Measurements from ENCODE around the gene ZC3HAV1. TPM values are rescaled to one million over a fixed set of nuclear protein-coding genes. Genes with fewer than 3 reads are reported as not detected.
"Not testable (repeated sequence)": the region's sequence is repeated elsewhere in the genome, so short reads cannot be mapped to it uniquely, and the experiment has no call there.

The ZC3HAV1 gene
- polyA plus RNA-seq, 2 donors, result 7.6 TPM

DNA sequence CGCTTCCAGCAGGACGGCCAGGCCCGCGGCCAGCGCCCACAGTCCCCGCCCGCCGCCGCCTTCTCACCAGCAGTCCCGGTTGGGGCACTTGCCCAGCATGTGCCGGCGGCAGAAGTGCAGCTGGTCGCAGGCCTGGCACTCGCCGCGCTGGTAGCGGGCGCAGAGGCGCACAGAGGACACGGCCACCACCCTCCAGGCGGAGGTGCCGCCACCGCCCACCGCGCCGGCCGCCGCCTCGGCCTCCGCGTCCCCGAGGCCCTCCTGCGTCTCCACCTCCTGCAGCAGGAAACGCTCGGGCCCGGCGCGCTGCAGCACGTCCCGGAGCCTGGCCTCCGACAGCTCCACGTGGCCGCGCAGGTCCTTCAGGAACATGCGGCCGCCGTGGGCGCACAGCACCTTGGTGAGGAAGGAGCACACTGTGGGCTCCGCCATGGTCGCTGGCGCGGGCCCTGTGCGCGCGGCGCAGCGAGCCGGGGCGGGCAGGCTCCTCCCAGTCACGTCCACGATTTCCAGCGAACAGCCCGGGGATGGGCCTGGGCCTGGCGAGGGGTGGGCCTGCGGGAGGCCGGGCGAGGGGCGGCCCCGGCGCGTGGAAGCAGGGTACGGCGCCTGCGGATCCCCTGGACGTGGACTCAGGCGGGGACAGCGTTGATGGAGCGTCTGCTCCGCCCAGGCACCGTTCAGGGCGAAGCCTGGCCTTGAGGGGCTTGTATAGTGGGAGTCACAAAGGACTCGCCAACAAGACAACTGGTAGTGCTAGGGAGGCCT is 73.8 kb downstream of the ZC3HAV1 start, which contains the start of gene ZC3HAV1L:
Gene ZC3HAV1L (minus strand): TSS at position 457 of the 768 bp plus-strand sequence. CDS start 25 bp downstream, at position 432.
- peaks cover 5 to 11% of the 10 kb centered on the region in 2 donors for H3K4me1 ChIP-seq (ENCODE audit: control insufficient read depth in 2 of 2, insufficient read depth in 2 of 2, low read length in 1 of 2)
- H3K4me3 ChIP-seq (ENCODE audit: low read depth in 1 of 2, low read length in 2 of 2), result peak within 1 kb of the TSS; percentile 73 to 93
- peaks cover 0 to 2% of the 10 kb centered on the region in 2 donors for H3K36me3 ChIP-seq (ENCODE audit: control insufficient read depth in 2 of 2, insufficient read depth in 2 of 2, low read length in 1 of 2)
- WGBS, 2 donors, result 1 to 2% methylated on average over 61 to 82 of the region's 82 CpGs
- no peaks in the 10 kb centered on the region for H3K27me3 ChIP-seq (ENCODE audit: control insufficient read depth in 1 of 2, insufficient read depth in 2 of 2, low read length in 2 of 2)
- no peaks in the 10 kb centered on the region for H3K9me3 ChIP-seq (ENCODE audit: control insufficient read depth in 2 of 2, insufficient read depth in 1 of 2, low read depth in 1 of 2, low read length in 1 of 2)
- peak within 1 kb of the TSS; percentile 85 to 86 for H3K27ac ChIP-seq (ENCODE audit: low read depth in 2 of 2, low read length in 1 of 2)

DNA sequence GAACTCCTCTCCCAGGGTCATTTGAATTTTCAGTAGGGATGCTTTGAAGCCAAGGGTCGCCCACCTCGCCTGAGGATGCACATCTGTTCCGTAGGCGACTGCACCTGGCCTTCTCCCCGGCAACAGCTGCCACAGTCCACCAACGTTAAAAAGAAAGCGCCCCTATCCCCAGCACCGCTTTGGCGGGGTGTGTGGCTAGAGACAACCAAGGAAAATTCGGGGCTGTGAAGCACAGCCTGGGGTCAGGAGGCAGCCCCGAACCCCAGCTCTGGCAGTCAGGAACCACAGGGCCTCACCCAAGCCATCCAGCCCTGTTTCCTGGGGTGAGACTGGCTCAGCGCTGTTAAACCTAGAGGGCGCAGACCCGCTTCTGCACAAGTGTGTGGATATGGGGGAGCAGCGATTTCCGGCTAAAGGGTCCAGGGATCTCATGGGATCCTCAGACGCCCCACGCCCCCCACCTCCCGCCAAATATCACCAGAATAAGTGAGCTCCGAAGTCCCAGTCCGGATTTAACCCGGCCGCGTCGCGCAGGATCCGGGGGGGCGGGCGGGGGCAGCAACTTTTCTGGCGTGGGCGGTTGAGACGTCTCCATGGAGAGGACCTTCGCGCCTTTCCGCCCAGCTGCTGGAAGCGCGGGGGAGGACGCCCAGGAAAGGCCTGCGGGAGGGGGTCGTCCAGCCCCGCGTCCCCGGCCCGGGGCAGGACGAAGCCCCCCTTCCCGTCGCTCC is 74.5 kb downstream of the ZC3HAV1 start:
- peak overlapping the region; percentile 85 to 86 for H3K27ac ChIP-seq (ENCODE audit: low read depth in 2 of 2, low read length in 1 of 2)
- no peaks in the 10 kb centered on the region for H3K27me3 ChIP-seq (ENCODE audit: control insufficient read depth in 1 of 2, insufficient read depth in 2 of 2, low read length in 2 of 2)
- peak overlapping the region; percentile 73 to 93 for H3K4me3 ChIP-seq (ENCODE audit: low read depth in 1 of 2, low read length in 2 of 2)
- peaks cover 5 to 11% of the 10 kb centered on the region in 2 donors for H3K4me1 ChIP-seq (ENCODE audit: control insufficient read depth in 2 of 2, insufficient read depth in 2 of 2, low read length in 1 of 2)
- WGBS, 2 donors, result 7% methylated on average over 41 to 47 of the region's 47 CpGs
- no peaks in the 10 kb centered on the region for H3K9me3 ChIP-seq (ENCODE audit: control insufficient read depth in 2 of 2, insufficient read depth in 1 of 2, low read depth in 1 of 2, low read length in 1 of 2)
- peaks cover under 1 to 2% of the 10 kb centered on the region in 2 donors for H3K36me3 ChIP-seq (ENCODE audit: control insufficient read depth in 2 of 2, insufficient read depth in 2 of 2, low read length in 1 of 2)

DNA sequence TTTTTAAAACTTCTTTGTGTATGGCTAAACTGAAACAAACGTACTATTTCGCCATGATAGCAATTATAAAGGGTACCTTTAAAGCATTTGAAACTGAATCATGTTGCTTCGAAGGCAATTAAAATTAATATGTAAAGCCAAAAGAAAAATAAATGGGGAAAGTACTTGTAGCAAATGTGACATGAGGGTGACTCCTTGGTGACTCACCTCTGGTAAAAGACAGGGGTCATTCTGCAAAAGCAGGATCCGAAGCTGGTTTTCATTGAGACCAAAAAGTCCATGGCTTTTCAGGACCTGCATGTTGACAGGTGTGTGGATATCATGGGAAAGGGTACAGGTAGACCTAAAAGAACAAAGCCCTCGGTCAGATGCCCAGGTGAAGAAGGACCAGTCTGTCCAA is 75.2 kb downstream of the ZC3HAV1 start:
- H3K27ac ChIP-seq (ENCODE audit: low read depth in 2 of 2, low read length in 1 of 2), result no peak overlapping the region
- H3K4me3 ChIP-seq (ENCODE audit: low read depth in 1 of 2, low read length in 2 of 2), result peak overlapping the region in 1 of 2 donors; percentile 73
- H3K9me3 ChIP-seq (ENCODE audit: control insufficient read depth in 2 of 2, insufficient read depth in 1 of 2, low read depth in 1 of 2, low read length in 1 of 2), result no peaks in the 10 kb centered on the region
- WGBS, 2 donors, result 69 to 77% methylated on average over 5 of the region's 5 CpGs
- peaks cover 5 to 11% of the 10 kb centered on the region in 2 donors for H3K4me1 ChIP-seq (ENCODE audit: control insufficient read depth in 2 of 2, insufficient read depth in 2 of 2, low read length in 1 of 2)
- no peaks in the 10 kb centered on the region for H3K27me3 ChIP-seq (ENCODE audit: control insufficient read depth in 1 of 2, insufficient read depth in 2 of 2, low read length in 2 of 2)
- peaks cover 2 to 7% of the 10 kb centered on the region in 2 donors for H3K36me3 ChIP-seq (ENCODE audit: control insufficient read depth in 2 of 2, insufficient read depth in 2 of 2, low read length in 1 of 2)

DNA sequence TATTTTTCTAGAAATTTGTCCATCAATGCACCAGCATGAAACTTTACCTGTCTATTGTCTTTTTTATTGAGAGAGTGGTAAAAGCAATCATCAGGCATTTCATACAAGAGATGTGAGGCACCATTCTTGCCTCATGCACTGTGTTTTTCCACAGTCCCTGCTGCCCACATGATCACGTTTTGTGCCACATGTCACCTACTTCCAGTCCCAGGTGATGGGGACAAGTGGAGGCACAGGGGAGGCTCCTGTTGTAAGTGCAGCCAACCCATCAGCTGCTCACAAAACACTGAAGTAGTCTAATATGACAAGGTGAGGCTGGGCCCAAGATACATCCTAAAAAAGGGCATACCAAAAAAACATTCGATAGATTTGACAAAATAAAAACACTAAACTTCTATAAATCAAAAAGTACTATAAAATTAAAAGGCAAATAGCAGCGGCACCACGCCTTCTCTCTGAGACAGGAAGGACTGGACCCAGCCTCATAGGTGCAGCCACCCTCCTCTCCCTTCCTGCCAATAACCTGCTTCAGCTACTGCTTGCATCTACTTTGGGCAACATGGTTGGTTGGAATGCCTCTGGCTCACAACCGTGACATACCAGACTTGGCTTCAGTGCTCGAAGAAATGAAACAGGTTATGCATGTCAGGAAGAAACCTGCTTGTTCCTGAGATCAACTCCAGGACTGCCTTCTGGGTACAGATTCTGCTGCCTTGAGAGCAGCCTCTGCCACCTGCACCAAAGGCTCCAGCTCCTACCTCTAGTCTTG is 76.0 kb downstream of the ZC3HAV1 start:
- H3K27ac ChIP-seq (ENCODE audit: low read depth in 2 of 2, low read length in 1 of 2), result peak overlapping the region; percentile 14 to 21
- H3K36me3 ChIP-seq (ENCODE audit: control insufficient read depth in 2 of 2, insufficient read depth in 2 of 2, low read length in 1 of 2), result peaks cover 6 to 7% of the 10 kb centered on the region in 2 donors
- H3K4me1 ChIP-seq (ENCODE audit: control insufficient read depth in 2 of 2, insufficient read depth in 2 of 2, low read length in 1 of 2), result peaks cover 5 to 11% of the 10 kb centered on the region in 2 donors
- WGBS, 2 donors, result 54 to 68% methylated on average over 6 of the region's 6 CpGs
- H3K9me3 ChIP-seq (ENCODE audit: control insufficient read depth in 2 of 2, insufficient read depth in 1 of 2, low read depth in 1 of 2, low read length in 1 of 2), result no peaks in the 10 kb centered on the region
- no peaks in the 10 kb centered on the region for H3K27me3 ChIP-seq (ENCODE audit: control insufficient read depth in 1 of 2, insufficient read depth in 2 of 2, low read length in 2 of 2)
- no peak overlapping the region for H3K4me3 ChIP-seq (ENCODE audit: low read depth in 1 of 2, low read length in 2 of 2)

DNA sequence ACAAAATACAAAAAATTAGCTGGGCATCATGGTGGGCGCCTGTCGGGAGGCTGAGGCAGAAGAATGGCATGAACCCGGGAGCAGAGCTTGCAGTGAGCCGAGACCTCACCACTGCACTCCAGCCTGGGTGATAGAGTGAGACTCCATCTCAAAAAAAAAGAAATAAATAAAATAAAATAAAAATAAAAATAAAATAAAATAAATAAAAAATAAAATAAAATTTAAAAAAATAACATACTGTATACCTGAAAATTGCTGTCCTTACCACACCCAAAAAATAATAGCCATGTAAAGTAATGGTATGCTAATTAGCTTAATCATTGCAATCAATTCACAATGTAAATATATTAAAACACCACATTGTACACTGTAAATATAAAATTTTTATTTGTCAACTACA is 77.0 kb downstream of the ZC3HAV1 start:
- no peak overlapping the region for H3K27ac ChIP-seq (ENCODE audit: low read depth in 2 of 2, low read length in 1 of 2)
- WGBS, 2 donors, result 96 to 98% methylated on average over 4 of the region's 4 CpGs
- peaks cover 5 to 11% of the 10 kb centered on the region in 2 donors for H3K4me1 ChIP-seq (ENCODE audit: control insufficient read depth in 2 of 2, insufficient read depth in 2 of 2, low read length in 1 of 2)
- peaks cover 7% of the 10 kb centered on the region in 2 donors for H3K36me3 ChIP-seq (ENCODE audit: control insufficient read depth in 2 of 2, insufficient read depth in 2 of 2, low read length in 1 of 2)
- no peak overlapping the region for H3K4me3 ChIP-seq (ENCODE audit: low read depth in 1 of 2, low read length in 2 of 2)
- H3K27me3 ChIP-seq (ENCODE audit: control insufficient read depth in 1 of 2, insufficient read depth in 2 of 2, low read length in 2 of 2), result no peaks in the 10 kb centered on the region
- no peaks in the 10 kb centered on the region for H3K9me3 ChIP-seq (ENCODE audit: control insufficient read depth in 2 of 2, insufficient read depth in 1 of 2, low read depth in 1 of 2, low read length in 1 of 2)

DNA sequence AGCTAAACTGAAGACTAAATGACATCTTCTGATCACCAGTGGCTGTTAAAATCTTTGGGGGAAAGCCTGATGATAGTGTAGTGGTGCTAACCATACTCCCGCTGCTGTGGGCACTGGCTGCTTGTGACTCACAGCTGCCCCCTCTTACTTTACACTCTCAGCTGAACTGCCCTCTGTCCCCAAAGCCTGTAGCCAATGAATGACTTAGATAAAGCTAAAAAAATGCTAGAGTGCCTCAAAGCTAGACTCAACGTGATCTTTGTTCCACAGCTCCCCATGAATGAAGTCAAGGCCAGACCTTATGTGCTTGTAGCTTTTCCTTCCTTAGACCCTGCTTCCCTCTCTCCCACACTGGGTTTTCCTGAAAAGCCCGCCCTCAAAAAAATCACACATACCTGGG is 80.2 kb downstream of the ZC3HAV1 start:
- peaks cover 11 to 15% of the 10 kb centered on the region in 2 donors for H3K36me3 ChIP-seq (ENCODE audit: control insufficient read depth in 2 of 2, insufficient read depth in 2 of 2, low read length in 1 of 2)
- H3K4me1 ChIP-seq (ENCODE audit: control insufficient read depth in 2 of 2, insufficient read depth in 2 of 2, low read length in 1 of 2), result peaks cover 0 to under 1% of the 10 kb centered on the region in 2 donors
- H3K27me3 ChIP-seq (ENCODE audit: control insufficient read depth in 1 of 2, insufficient read depth in 2 of 2, low read length in 2 of 2), result no peaks in the 10 kb centered on the region
- 92 to 93% methylated on average over 3 of the region's 3 CpGs for whole genome bisulfite sequencing, 2 donors
- no peak overlapping the region for H3K27ac ChIP-seq (ENCODE audit: low read depth in 2 of 2, low read length in 1 of 2)
- H3K9me3 ChIP-seq (ENCODE audit: control insufficient read depth in 2 of 2, insufficient read depth in 1 of 2, low read depth in 1 of 2, low read length in 1 of 2), result no peaks in the 10 kb centered on the region
- H3K4me3 ChIP-seq (ENCODE audit: low read depth in 1 of 2, low read length in 2 of 2), result no peak overlapping the region

- 89% methylated on average over 6 of the region's 6 CpGs for WGBS, 2 donors
Measured at GRCh38 chr7:139026551-139026950, 83.0 kb downstream of the ZC3HAV1 start.

GRCh38 chr7:139025861-139026260 is 83.7 kb downstream of the ZC3HAV1 start:
- not testable (repeated sequence) for H3K9me3 ChIP-seq (ENCODE audit: control insufficient read depth in 2 of 2, insufficient read depth in 1 of 2, low read depth in 1 of 2, low read length in 1 of 2); H3K27me3 ChIP-seq (ENCODE audit: control insufficient read depth in 1 of 2, insufficient read depth in 2 of 2, low read length in 2 of 2); H3K4me1 ChIP-seq (ENCODE audit: control insufficient read depth in 2 of 2, insufficient read depth in 2 of 2, low read length in 1 of 2); H3K27ac ChIP-seq (ENCODE audit: low read depth in 2 of 2, low read length in 1 of 2); H3K4me3 ChIP-seq (ENCODE audit: low read depth in 1 of 2, low read length in 2 of 2)
- H3K36me3 ChIP-seq (ENCODE audit: control insufficient read depth in 2 of 2, insufficient read depth in 2 of 2, low read length in 1 of 2), result peaks cover 14 to 15% of the 10 kb centered on the region in 2 donors
- WGBS, 2 donors, result 87 to 90% methylated on average over 5 of the region's 5 CpGs

More at GRCh38 chr7:139026551-139026950, 83.0 kb downstream of the ZC3HAV1 start:
- Histone ChIP-seq H3K27ac (ENCODE audit: low read depth in 2 of 2, low read length in 1 of 2) (no peak overlapping the region), H3K27me3 (ENCODE audit: control insufficient read depth in 1 of 2, insufficient read depth in 2 of 2, low read length in 2 of 2) (no peaks in the 10 kb centered on the region), H3K9me3 (ENCODE audit: control insufficient read depth in 2 of 2, insufficient read depth in 1 of 2, low read depth in 1 of 2, low read length in 1 of 2) (no peaks in the 10 kb centered on the region), H3K36me3 (ENCODE audit: control insufficient read depth in 2 of 2, insufficient read depth in 2 of 2, low read length in 1 of 2) (peaks cover 14 to 17% of the 10 kb centered on the region in 2 donors), H3K4me1 (ENCODE audit: control insufficient read depth in 2 of 2, insufficient read depth in 2 of 2, low read length in 1 of 2) (no peaks in the 10 kb centered on the region), H3K4me3 (ENCODE audit: low read depth in 1 of 2, low read length in 2 of 2) (no peak overlapping the region)

DNA sequence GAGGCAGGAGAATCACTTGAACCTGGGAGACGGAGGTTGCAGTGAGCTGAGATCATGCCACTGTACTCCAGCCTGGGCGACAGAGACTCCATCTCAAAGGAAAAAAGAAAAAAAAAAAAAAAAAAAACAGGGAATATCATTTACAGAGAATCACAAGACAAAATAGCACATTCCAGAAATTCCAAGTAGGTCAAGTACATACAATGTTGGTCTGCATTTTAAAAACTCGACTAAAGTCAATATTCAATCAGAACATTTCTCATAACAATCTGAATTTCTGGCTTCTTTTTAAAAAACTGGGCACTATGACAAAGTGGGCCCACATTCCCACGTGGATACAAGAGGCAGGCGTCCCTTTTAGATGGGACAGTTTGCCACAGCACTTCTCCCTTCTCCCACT is 86.4 kb downstream of the ZC3HAV1 start:
- Histone ChIP-seq H3K9me3 (ENCODE audit: control insufficient read depth in 2 of 2, insufficient read depth in 1 of 2, low read depth in 1 of 2, low read length in 1 of 2) (no peaks in the 10 kb centered on the region), H3K4me1 (ENCODE audit: control insufficient read depth in 2 of 2, insufficient read depth in 2 of 2, low read length in 1 of 2) (no peaks in the 10 kb centered on the region), H3K27me3 (ENCODE audit: control insufficient read depth in 1 of 2, insufficient read depth in 2 of 2, low read length in 2 of 2) (no peaks in the 10 kb centered on the region), H3K27ac (ENCODE audit: low read depth in 2 of 2, low read length in 1 of 2) (no peak overlapping the region), H3K4me3 (ENCODE audit: low read depth in 1 of 2, low read length in 2 of 2) (no peak overlapping the region), H3K36me3 (ENCODE audit: control insufficient read depth in 2 of 2, insufficient read depth in 2 of 2, low read length in 1 of 2) (peaks cover 7 to 10% of the 10 kb centered on the region in 2 donors)
- WGBS, 2 donors, result 79 to 80% methylated on average over 5 of the region's 5 CpGs
